HEK293 (cell line): ENCODE data around the gene DPP6.

Source experiments
- CTCF ChIP-seq: fragments of 450-650 bp; formaldehyde crosslinking; IDR thresholded peaks from 2 replicates; pipeline ENCODE4 v1.5.1; 2016; ENCODE audit warnings: missing biosample characterization, missing genetic modification characterization
- PRDM10 ChIP-seq: fragments of 450-650 bp; formaldehyde crosslinking; IDR thresholded peaks from 2 replicates; pipeline ENCODE4 v1.5.1; 2016; ENCODE audit warnings: missing biosample characterization, missing genetic modification characterization
- ZNF121 ChIP-seq: fragments of 450-650 bp; formaldehyde crosslinking; IDR thresholded peaks from 2 replicates; pipeline ENCODE4 v1.5.1; 2016; ENCODE audit warnings: missing biosample characterization, missing genetic modification characterization
- ZNF155 ChIP-seq: fragments of 450-650 bp; formaldehyde crosslinking; IDR thresholded peaks from 2 replicates; pipeline ENCODE4 v1.5.1; 2016; ENCODE audit warnings: missing biosample characterization, missing genetic modification characterization
- ZNF580 ChIP-seq: fragments of 450-650 bp; formaldehyde crosslinking; IDR thresholded peaks from 2 replicates; pipeline ENCODE4 v1.5.1; 2016; ENCODE audit warnings: missing biosample characterization, missing genetic modification characterization
- TF ChIP-seq, protein P1 (sequence below): fragments of 450-650 bp; formaldehyde crosslinking; IDR thresholded peaks from 2 replicates; pipeline ENCODE4 v1.5.1; 2016; ENCODE audit warnings: missing biosample characterization, missing genetic modification characterization

- TF ChIP-seq CTCF (tag by site-specific recombination) (no peak), PRDM10 (tag by site-specific recombination) (no peak), ZNF121 (tag by site-specific recombination) (no peak), ZNF580 (tag by site-specific recombination) (no peak), ZNF155 (tag by site-specific recombination) (no peak)
- TF ChIP-seq, protein P1, sequence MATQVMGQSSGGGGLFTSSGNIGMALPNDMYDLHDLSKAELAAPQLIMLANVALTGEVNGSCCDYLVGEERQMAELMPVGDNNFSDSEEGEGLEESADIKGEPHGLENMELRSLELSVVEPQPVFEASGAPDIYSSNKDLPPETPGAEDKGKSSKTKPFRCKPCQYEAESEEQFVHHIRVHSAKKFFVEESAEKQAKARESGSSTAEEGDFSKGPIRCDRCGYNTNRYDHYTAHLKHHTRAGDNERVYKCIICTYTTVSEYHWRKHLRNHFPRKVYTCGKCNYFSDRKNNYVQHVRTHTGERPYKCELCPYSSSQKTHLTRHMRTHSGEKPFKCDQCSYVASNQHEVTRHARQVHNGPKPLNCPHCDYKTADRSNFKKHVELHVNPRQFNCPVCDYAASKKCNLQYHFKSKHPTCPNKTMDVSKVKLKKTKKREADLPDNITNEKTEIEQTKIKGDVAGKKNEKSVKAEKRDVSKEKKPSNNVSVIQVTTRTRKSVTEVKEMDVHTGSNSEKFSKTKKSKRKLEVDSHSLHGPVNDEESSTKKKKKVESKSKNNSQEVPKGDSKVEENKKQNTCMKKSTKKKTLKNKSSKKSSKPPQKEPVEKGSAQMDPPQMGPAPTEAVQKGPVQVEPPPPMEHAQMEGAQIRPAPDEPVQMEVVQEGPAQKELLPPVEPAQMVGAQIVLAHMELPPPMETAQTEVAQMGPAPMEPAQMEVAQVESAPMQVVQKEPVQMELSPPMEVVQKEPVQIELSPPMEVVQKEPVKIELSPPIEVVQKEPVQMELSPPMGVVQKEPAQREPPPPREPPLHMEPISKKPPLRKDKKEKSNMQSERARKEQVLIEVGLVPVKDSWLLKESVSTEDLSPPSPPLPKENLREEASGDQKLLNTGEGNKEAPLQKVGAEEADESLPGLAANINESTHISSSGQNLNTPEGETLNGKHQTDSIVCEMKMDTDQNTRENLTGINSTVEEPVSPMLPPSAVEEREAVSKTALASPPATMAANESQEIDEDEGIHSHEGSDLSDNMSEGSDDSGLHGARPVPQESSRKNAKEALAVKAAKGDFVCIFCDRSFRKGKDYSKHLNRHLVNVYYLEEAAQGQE (tag by site-specific recombination), result no peak
Observed at GRCh38 chr7:154541606-154542005, 489.4 kb downstream of the DPP6 start.
